H1 (cell line): Measurements from ENCODE around the gene SLC12A4. TPM values are rescaled to one million over a fixed set of nuclear protein-coding genes. Genes with fewer than 3 reads are reported as not detected.
A peak's percentile ranks its signal among the peaks of the same experiment; 100 is the strongest.

Experiments used
- CTCF ChIA-PET: fragments of 300-600 bp; sonication (Branson Sonifier 250); formaldehyde crosslinking; loops from one replicate; lab custom pipeline; 2021; ENCODE audit not compliant: partially characterized antibody; lab: Charles Lee
- POLR2A ChIA-PET: fragments of 300-600 bp; sonication (Branson Sonifier 250); formaldehyde crosslinking; loops from one replicate; lab custom pipeline; 2021; ENCODE audit warnings: inconsistent platforms; ENCODE audit not compliant: partially characterized antibody; lab: Charles Lee
- DNase-seq, 2 experiments: peaks; one replicate each; pipeline versions ENCODE4 v3.0.0 to v3.0.0-alpha.2; 2010 to 2022; ENCODE audit warnings: low spot score in 2 of 2, low read depth in 1 of 2, mixed read lengths in 1 of 2
- FAIRE-seq: peaks from 2 replicates; lab custom pipeline; 2011; peaks lifted over from hg19 to GRCh38; lab: Jason Lieb, UNC
- H2AFZ ChIP-seq: 2 replicates; pipeline ENCODE4 v1.8.1; 2012; ENCODE audit warnings: low read length, inconsistent platforms
- H2AK5ac ChIP-seq: 2 replicates; pipeline ENCODE4 v1.6.1; 2013; ENCODE audit warnings: low read depth, low read length
- H2BK120ac ChIP-seq: replicated peaks from 2 replicates; pipeline ENCODE3; 2013; ENCODE audit warnings: low read depth, low read length, inconsistent platforms
- H2BK12ac ChIP-seq: 2 replicates; pipeline ENCODE4 v1.6.1; 2013; ENCODE audit warnings: low read depth, low read length
- H2BK15ac ChIP-seq: 2 replicates; pipeline ENCODE4 v1.6.1; 2013; ENCODE audit warnings: low read length
- H2BK20ac ChIP-seq: 2 replicates; pipeline ENCODE4 v1.6.1; 2013; ENCODE audit warnings: low read length
- H2BK5ac ChIP-seq: 2 replicates; pipeline ENCODE4 v1.6.1; 2013; ENCODE audit warnings: low read depth, low read length
- H3K14ac ChIP-seq: 2 replicates; pipeline ENCODE4 v1.6.1; 2013; ENCODE audit warnings: inconsistent platforms; ENCODE audit not compliant: insufficient read length
- H3K18ac ChIP-seq: 2 replicates; pipeline ENCODE4 v1.6.1; 2013; ENCODE audit warnings: low read length; ENCODE audit errors: extremely low read depth
- H3K23ac ChIP-seq: 2 replicates; pipeline ENCODE4 v1.6.1; 2013; ENCODE audit warnings: inconsistent platforms; ENCODE audit not compliant: insufficient read length
- H3K23me2 ChIP-seq: 2 replicates; pipeline ENCODE4 v1.6.1; 2013; ENCODE audit warnings: low read depth, low read length
- H3K27ac ChIP-seq: 2 replicates; pipeline ENCODE4 v1.6.1; 2011; ENCODE audit warnings: low read depth, low read length, inconsistent platforms
- H3K27me3 ChIP-seq, 4 experiments: replicated peaks in 1 of 4; 1 replicate in 1 of 4; 2 replicates in 3 of 4; pipeline versions ENCODE4 v1.6.1 to v1.8.1; 2011 to 2013; ENCODE audit warnings: low read length in 3 of 4, mild to moderate bottlenecking in 3 of 4, inconsistent platforms in 2 of 4, mixed read lengths in 2 of 4, moderate library complexity in 1 of 4; ENCODE audit not compliant: control insufficient read depth in 3 of 4, insufficient read depth in 3 of 4; ENCODE audit errors: extremely low read depth in 1 of 4
- H3K36me3 ChIP-seq, 4 experiments: 2 replicates each; pipeline versions ENCODE4 v1.6.1 to v1.8.1; 2011 to 2013; ENCODE audit warnings: mild to moderate bottlenecking in 4 of 4, low read length in 3 of 4, moderate library complexity in 2 of 4, control low read depth in 1 of 4, inconsistent platforms in 1 of 4; ENCODE audit not compliant: insufficient read depth in 4 of 4, control insufficient read depth in 2 of 4
- H3K4ac ChIP-seq: replicated peaks from 2 replicates; pipeline ENCODE3; 2013; ENCODE audit warnings: low read length, low read depth, mixed read lengths, inconsistent platforms; ENCODE audit not compliant: insufficient read length
- H3K4me1 ChIP-seq, 4 experiments: replicated peaks in 1 of 4; 1 replicate in 1 of 4; 2 replicates in 3 of 4; pipeline versions ENCODE4 v1.6.1 to v1.8.1; 2011 to 2013; ENCODE audit warnings: low read length in 3 of 4, inconsistent platforms in 2 of 4, mixed read lengths in 1 of 4; ENCODE audit not compliant: insufficient read depth in 4 of 4, control insufficient read depth in 3 of 4
- H3K4me2 ChIP-seq, 2 experiments: 2 replicates each; pipeline versions ENCODE4 v1.6.1 to v1.8.1; 2011 to 2013; ENCODE audit warnings: low read depth in 2 of 2, low read length in 2 of 2, control low read depth in 1 of 2, inconsistent platforms in 1 of 2, mild to moderate bottlenecking in 1 of 2; ENCODE audit not compliant: insufficient read depth in 1 of 2
- H3K4me3 ChIP-seq, 4 experiments: fragments of 200-600, 300-600 bp in 1 of 4; sonication (generic), shearing (Covaris generic), sonication (Bioruptor Twin) in 1 of 4; 2 replicates each; pipeline versions ENCODE4 v1.5.1 to v1.8.1; 2011 to 2016; ENCODE audit warnings: low read length in 4 of 4, low read depth in 3 of 4, control low read depth in 2 of 4, inconsistent platforms in 2 of 4, mild to moderate bottlenecking in 2 of 4, mixed read lengths in 1 of 4, moderate library complexity in 1 of 4; ENCODE audit not compliant: insufficient read depth in 2 of 4; ENCODE audit errors: extremely low read depth in 1 of 4
- H3K56ac ChIP-seq: replicated peaks from 2 replicates; pipeline ENCODE3; 2013; ENCODE audit warnings: low read depth, mild to moderate bottlenecking, mixed read lengths, low read length, inconsistent platforms; ENCODE audit not compliant: insufficient read length
- H3K79me1 ChIP-seq: 2 replicates; pipeline ENCODE4 v1.6.1; 2013; ENCODE audit warnings: low read depth, low read length, control low read depth
- H3K79me2 ChIP-seq, 2 experiments: 2 replicates each; pipeline versions ENCODE4 v1.6.1 to v1.8.1; 2012 to 2013; ENCODE audit warnings: low read length in 2 of 2, mild to moderate bottlenecking in 2 of 2, inconsistent platforms in 1 of 2; ENCODE audit not compliant: insufficient read depth in 2 of 2, control insufficient read depth in 1 of 2
- H3K9ac ChIP-seq, 4 experiments: replicated peaks in 1 of 4; 1 replicate in 1 of 4; 2 replicates in 3 of 4; pipeline versions ENCODE4 v1.6.1 to v1.8.1; 2011 to 2013; ENCODE audit warnings: low read depth in 3 of 4, low read length in 3 of 4, control low read depth in 2 of 4, mild to moderate bottlenecking in 2 of 4, moderate library complexity in 2 of 4, inconsistent platforms in 1 of 4; ENCODE audit errors: extremely low read depth in 1 of 4
- H3K9me3 ChIP-seq, 2 experiments: 2 replicates each; pipeline versions ENCODE4 v1.6.1 to v1.8.1; 2012 to 2013; ENCODE audit warnings: mild to moderate bottlenecking in 2 of 2, moderate library complexity in 2 of 2, control low read depth in 1 of 2, inconsistent platforms in 1 of 2, low read depth in 1 of 2, low read length in 1 of 2, mixed read lengths in 1 of 2; ENCODE audit not compliant: insufficient read depth in 2 of 2
- H4K20me1 ChIP-seq, 2 experiments: replicated peaks in 1 of 2; 2 replicates each; pipeline versions ENCODE3 to v1.8.1; 2011 to 2013; ENCODE audit warnings: inconsistent platforms in 2 of 2, low read length in 2 of 2, mild to moderate bottlenecking in 1 of 2; ENCODE audit not compliant: insufficient read depth in 2 of 2, control insufficient read depth in 1 of 2
- H4K5ac ChIP-seq: 2 replicates; pipeline ENCODE4 v1.6.1; 2013; ENCODE audit warnings: low read length, low read depth, mixed read lengths, inconsistent platforms; ENCODE audit not compliant: insufficient read length
- H4K8ac ChIP-seq: 2 replicates; pipeline ENCODE4 v1.8.0; 2013; ENCODE audit warnings: mild to moderate bottlenecking, moderate library complexity, low read length, inconsistent platforms; ENCODE audit not compliant: insufficient read depth; ENCODE audit errors: extremely low read depth
- H4K91ac ChIP-seq: replicated peaks from 2 replicates; pipeline ENCODE3; 2013; ENCODE audit warnings: low read length, mixed read lengths, inconsistent platforms; ENCODE audit not compliant: insufficient read length
- CREB1 ChIP-seq: IDR thresholded peaks from 2 replicates; pipeline ENCODE4 v1.6.1; 2012; ENCODE audit warnings: inconsistent platforms
- POLR2A ChIP-seq, 2 experiments: IDR thresholded peaks; 1 replicate in 1 of 2; 2 replicates in 1 of 2; pipeline ENCODE4 v1.6.1; 2011; ENCODE audit warnings: low read depth in 2 of 2, low read length in 2 of 2, mild to moderate bottlenecking in 2 of 2; ENCODE audit errors: control extremely low read depth in 1 of 2
- TAF1 ChIP-seq: IDR thresholded peaks from 2 replicates; pipeline ENCODE4 v1.6.1; 2011; ENCODE audit warnings: mild to moderate bottlenecking, low read depth, low read length
- ZNF274 ChIP-seq: IDR thresholded peaks from 2 replicates; pipeline ENCODE4 v1.7.0; 2012; ENCODE audit warnings: low read length, borderline replicate concordance; ENCODE audit errors: extremely low read depth
- WGBS, 2 experiments: shearing (Covaris generic) in 1 of 2; methylation state at CpG; one replicate each; pipeline versions ENCODE4 v1.1.6 to v1.1.7; 2013 to 2015; ENCODE audit warnings: low lambda C conversion rate in 2 of 2, mixed read lengths in 2 of 2, inconsistent platforms in 1 of 2, low coverage in 1 of 2, missing lambda C conversion rate in 1 of 2; ENCODE audit not compliant: insufficient replicate concordance in 2 of 2, insufficient coverage in 1 of 2, insufficient read length in 1 of 2; ENCODE audit errors: extremely low coverage in 1 of 2, missing lambda C conversion rate in 1 of 2; 5-methylcytosine and 5-hydroxymethylcytosine counted together
- polyA plus RNA-seq, 7 experiments: library from polyadenylated mRNA; depleted of rRNA in 3 of 7; stranded (reverse) in 5 of 7; unstranded in 2 of 7; fragments of >200 nt in 5 of 7; fragments of 200-250 nt in 2 of 7; gene quantifications; 1 replicate in 5 of 7; 2 replicates in 1 of 7; 4 replicates in 1 of 7; pipeline versions ENCODE4 v1.2.1 to v1.2.3, GENCODE V29; 2011 to 2013; ENCODE audit warnings: missing spikeins in 2 of 7, mixed read lengths in 2 of 7
- total RNA-seq: library from RNA; stranded (reverse); fragmentation: NEBNext Ultra II Directional; extraction: Animal tissue kit (Norgen Biotek cat#: 25700); gene quantifications from 2 replicates; pipeline ENCODE4 v1.2.1, GENCODE V29; 2021

The SLC12A4 gene
- total and polyA plus RNA-seq, 2 of the 8 experiments (the other 6 are each of a cell fraction or from before 2014, with no cell fraction given): 41.3 to 49.3 TPM

GRCh38 chr16:67966549-67967182 lies 1.8 kb downstream of the SLC12A4 start:
- Histone ChIP-seq H2AFZ (no peak overlapping the region), H2AK5ac (peak overlapping the region; percentile 71), H3K4me3 (peak overlapping the region in 2 of 4 experiments; percentile 8 to 67; a peak in 3 of 8 replicates), H4K20me1 (peaks cover 0 to 21% of the 10 kb centered on the region in 2 experiments), H3K79me2 (peaks cover 0 to 4% of the 10 kb centered on the region in 2 experiments; a peak in 2 of 4 replicates), H2BK15ac (peak overlapping the region; percentile 90; the same call in 1 of the 2 replicates)
- WGBS, 2 experiments: 66% methylated on average over 3 of the region's 3 CpGs; no CpG with 5 or more reads in 1 of the 2 experiments
- no peak for TF ChIP-seq ZNF274
- no peak for TF ChIP-seq CREB1
- TF ChIP-seq TAF1: 0 out of 2 replicates have a peak, but pooled peaks have one; percentile 19
- peak in 1 of 2 experiments; percentile 46; a peak in 2 of 3 replicates for TF ChIP-seq POLR2A (IDR thresholded peaks at IDR 0.05; ENCODE audit: control extremely low read depth in 1 of 2, low read depth in 2 of 2, low read length in 2 of 2)
- TF ChIP-seq, all 59 proteins: peak for 2
- peak overlapping the region; percentile 37 for H3K14ac ChIP-seq
- peak overlapping the region in 3 of 4 experiments; percentile 14 to 60 (median 41); a peak in 6 of 7 replicates for H3K9ac ChIP-seq
- peak overlapping the region; percentile 8 for H3K4ac ChIP-seq
- peaks cover 7% of the 10 kb centered on the region; the same call in 1 of the 2 replicates for H3K23me2 ChIP-seq
- H3K18ac ChIP-seq: peak overlapping the region; percentile 75; the same call in 1 of the 2 replicates
- H3K4me2 ChIP-seq: peak overlapping the region; percentile 75 to 77
- ChIA-PET CTCF (interaction anchor here (0.8 to 10.9 kb wide), 7 partner anchors 14 to 420 kb away, joined by 3 to 90 read pairs (median 3); partner anchors contain the start of genes DPEP3 and LCAT), POLR2A (interaction anchor here (0.7 to 3.9 kb wide), 10 partner anchors 11 to 271 kb away, joined by 3 to 26 read pairs (median 5); partner anchors contain the start of genes DDX28, DUS2, LCAT and PSMB10)
- H2BK12ac ChIP-seq: peak overlapping the region; percentile 85; the same call in 1 of the 2 replicates
- H2BK120ac ChIP-seq: peak overlapping the region; percentile 14
- FAIRE-seq (no peak), DNase-seq (no peak)
- peak overlapping the region; percentile 76 for H4K91ac ChIP-seq
- peak overlapping the region; percentile 90; the same call in 1 of the 2 replicates for H2BK5ac ChIP-seq
- H2BK20ac ChIP-seq: no peak overlapping the region
- H3K27ac ChIP-seq: peak overlapping the region; percentile 45
- peaks cover 20% of the 10 kb centered on the region; the same call in 1 of the 2 replicates for H3K79me1 ChIP-seq
- H3K9me3 ChIP-seq: no peaks in the 10 kb centered on the region
- H4K5ac ChIP-seq: peak overlapping the region; percentile 33
- H3K4me1 ChIP-seq: peaks cover 6 to 25% (median 19%) of the 10 kb centered on the region in 4 experiments
- no peak overlapping the region for H3K56ac ChIP-seq
- H3K23ac ChIP-seq: no peak overlapping the region
- no peaks in the 10 kb centered on the region for H3K27me3 ChIP-seq
- peaks cover under 1 to 9% (median 5%) of the 10 kb centered on the region in 4 experiments; a peak in 5 of 8 replicates for H3K36me3 ChIP-seq
- H4K8ac ChIP-seq: no peak overlapping the region; the same call in 1 of the 2 replicates
